GM19467 (cell line): ENCODE measurements around the gene ATP9A.
"Not testable (repeated sequence)": the region's sequence is repeated elsewhere in the genome, so short reads cannot be mapped to it uniquely, and the experiment has no call there.

Experiments
- ATAC-seq: cut with Tn5 transposase; IDR thresholded peaks from one replicate; pipeline ENCODE4 v1.9.1; 2021; ENCODE audit warnings: mild to moderate bottlenecking, moderate library complexity; ENCODE audit not compliant: unreplicated experiment

The ATP9A gene

GRCh38 chr20:51661609-51662178 lies 106.5 kb downstream of the ATP9A start:
- no peak for ATAC-seq

DNA sequence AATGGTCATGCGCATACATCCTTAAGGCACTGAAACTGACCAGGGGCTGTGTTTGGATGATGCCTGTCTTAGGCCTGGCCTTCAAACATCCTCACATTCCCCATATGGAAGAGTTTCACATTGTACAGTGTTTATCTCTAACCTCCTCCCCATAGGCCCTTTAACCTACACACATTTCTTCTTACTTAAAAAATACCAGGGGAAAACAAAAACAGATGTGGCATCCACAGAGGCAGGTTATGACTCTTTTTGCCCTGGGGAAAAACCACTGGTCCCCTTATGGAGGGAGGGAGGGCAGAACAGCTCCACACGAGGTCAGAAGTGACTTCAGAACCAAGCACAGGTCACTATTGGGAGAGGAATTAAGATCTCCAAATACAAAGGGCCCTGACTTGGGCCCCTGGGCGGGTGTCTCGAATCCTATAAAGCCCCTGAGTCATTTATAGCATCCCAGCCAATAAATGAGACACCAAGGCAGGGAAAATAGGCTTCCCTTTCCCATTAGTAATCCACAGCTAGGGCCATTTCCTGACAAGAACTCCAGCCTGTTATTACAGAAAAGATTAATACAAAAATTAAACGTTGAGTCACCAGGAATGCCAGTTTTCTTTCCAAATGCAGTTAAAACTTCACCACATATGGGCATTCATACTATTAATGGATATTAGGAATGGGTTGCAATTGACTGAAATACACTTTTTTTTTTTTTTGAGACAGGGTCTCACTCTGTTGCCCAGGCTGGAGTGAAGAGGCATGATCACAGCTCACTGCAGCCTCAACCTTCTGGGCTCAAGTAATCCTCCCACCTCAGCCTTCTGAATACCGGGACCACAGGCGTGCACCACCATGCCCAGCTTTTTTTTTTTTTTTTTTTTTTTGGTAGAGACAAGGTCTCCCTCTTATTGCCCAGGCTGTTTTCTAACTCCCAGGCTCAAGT lies 107.2 kb downstream of the ATP9A start:
- ATAC-seq = no peak

- no peak for ATAC-seq
Measured at GRCh38 chr20:51659491-51660050, 108.6 kb downstream of the ATP9A start.

DNA sequence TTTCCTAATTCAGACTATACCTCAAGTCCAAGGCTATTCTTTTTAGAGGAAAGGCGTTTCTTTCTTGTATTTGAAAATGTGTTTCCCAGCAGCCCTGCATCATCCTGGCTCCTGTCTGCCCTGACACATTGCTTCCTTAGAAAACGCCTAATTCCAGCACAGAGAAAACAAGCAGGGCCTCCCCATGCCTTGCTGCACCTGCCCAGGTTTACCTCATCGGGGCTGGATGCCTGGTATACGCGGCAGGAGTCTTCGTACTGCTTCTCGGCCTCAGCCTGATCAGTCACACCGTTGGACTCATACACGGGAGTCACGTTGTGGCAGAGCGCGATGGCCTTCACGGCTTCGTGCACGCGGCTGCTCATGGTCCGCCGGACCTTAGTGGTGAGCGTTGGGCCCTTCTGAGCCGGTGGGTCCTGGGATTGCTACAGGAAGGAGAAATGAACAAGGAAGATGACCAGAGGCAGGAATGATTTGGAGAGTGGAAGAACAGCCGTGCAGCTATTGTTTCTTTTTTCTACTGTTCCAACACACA lies 111.4 kb downstream of the ATP9A start:
- ATAC-seq = no peak

- not testable (repeated sequence) for ATAC-seq
Measured at GRCh38 chr20:51656089-51656488, 112.1 kb downstream of the ATP9A start.

DNA sequence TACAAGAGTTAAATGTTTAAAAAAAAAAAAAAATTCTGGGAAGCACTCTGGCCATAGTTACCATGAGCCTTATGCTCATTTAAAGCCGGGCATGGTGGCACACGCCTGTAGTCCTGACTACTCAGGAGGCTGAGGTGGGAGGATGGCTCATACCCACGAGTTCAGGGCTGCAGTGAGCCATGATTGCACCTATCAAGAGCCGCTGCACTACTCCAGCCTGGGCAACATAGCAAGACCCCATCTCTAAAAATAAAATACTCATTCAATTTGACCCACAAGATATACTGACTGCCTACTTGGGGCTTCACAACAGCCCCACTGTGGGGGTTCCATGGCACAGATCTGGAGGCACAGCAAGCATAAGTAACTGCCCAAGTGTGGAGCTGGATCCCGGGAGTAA lies 113.7 kb downstream of the ATP9A start:
- no peak for ATAC-seq

GRCh38 chr20:51654060-51654459 lies 114.1 kb downstream of the ATP9A start:
- ATAC-seq = no peak

GRCh38 chr20:51653226-51653625 lies 115.0 kb downstream of the ATP9A start:
- no peak for ATAC-seq

DNA sequence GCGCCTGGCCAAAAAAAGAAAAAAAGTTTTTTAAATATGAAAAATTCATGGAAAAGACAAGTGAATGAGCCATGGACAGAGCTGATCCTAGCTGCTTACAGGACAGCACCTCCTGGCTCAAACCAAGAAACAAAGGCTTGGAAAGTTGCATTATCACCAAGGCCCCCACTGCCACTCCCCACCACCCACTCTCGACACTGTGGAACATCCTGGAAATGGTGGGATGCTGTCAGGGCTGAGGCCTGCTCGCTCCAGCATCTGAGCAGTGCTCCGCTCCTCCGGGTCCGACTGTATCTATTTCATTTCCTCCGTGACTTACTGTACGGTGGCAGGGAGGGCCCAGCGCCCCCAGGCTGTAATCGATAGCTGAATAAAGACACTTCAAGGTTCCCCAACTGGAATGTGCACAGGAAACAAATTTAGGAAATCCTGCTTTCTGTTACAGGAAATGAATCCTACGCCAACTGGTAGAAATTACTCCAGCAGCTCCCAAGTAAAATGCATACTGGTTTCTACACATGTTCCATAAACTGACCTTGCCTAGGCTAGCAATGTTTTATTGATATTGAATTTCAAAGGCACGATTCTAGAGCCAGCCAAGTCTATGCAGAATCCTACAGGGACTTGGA lies 116.2 kb downstream of the ATP9A start:
- no peak for ATAC-seq

DNA sequence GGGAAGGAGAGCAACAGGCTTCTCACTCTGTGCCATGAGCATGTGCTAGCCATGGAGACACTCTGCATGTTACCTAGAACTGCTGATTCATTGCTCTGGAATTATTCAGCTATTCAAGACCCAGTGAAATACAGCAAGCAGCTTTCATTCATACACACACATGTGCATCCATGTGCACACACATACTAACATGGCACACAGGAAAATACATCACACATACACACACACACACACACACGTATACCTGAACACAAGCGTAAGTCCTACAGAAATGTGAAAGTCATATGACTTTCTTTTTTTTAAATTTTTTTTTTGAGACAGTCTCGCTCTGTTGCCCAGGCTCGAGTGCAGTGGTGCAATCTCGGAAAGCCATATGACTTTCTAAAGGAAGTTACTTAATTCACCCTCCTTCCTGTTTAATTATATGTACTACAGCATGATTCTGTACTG lies 117.5 kb downstream of the ATP9A start:
- no peak for ATAC-seq

DNA sequence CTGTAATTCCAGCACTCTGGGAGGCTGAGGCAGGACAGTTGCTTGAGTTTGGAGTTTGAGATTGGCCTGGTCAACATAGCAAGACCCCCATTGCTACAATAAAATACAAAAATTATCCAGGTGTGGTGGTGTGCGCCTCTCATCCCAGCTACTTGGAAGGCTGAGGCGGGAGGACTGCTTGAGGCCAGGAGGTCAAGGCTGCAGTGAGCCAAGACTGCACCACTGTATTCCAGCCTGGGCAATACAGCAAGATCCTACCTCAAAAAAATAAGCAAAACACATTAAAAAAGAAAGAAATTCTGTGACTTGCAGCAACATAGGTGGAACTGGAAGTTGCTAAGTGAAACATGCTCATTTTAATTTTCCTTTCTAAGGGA lies 119.6 kb downstream of the ATP9A start:
- no peak for ATAC-seq

- ATAC-seq = no peak
Measured at GRCh38 chr20:51647674-51648570, 120.3 kb downstream of the ATP9A start.

GRCh38 chr20:51643810-51644209 lies 124.4 kb downstream of the ATP9A start:
- ATAC-seq = not testable (repeated sequence)

GRCh38 chr20:51643390-51643789 lies 124.8 kb downstream of the ATP9A start:
- no peak for ATAC-seq

GRCh38 chr20:51641866-51642265 lies 126.3 kb downstream of the ATP9A start:
- no peak for ATAC-seq

GRCh38 chr20:51640743-51641142 lies 127.4 kb downstream of the ATP9A start:
- ATAC-seq = no peak

DNA sequence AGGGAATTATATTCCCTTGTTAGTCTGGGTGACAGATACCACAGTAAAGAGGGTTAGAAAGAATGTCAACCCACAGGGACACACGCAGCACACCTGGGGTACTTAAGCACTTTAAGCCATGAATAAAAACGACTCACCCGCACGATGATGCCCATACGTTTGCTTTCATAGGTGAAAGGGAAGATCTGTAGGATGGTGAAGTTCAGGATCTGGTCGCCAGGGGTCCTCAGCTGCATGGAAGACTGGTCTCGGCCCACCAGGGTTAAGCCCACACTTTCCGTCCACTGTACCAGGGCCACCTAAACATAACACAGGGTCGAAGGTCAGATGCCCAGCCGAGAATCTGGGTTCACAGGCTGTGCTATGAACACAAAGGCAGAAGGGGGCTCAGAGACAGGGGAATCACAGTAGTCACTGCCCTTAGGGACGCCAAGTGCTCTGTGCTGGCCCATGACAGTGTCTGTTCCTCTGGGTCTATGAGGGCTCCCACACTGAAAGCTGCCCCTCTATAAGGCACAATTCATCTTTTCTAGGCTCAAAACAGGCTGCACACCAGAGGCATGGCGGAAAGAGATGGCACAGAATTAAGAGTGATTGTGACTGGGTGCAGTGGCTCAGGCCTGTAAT lies 128.9 kb downstream of the ATP9A start:
- no peak for ATAC-seq

- ATAC-seq = no peak
Measured at GRCh38 chr20:51637241-51637640, 130.9 kb downstream of the ATP9A start.

GRCh38 chr20:51636123-51636522 lies 132.1 kb downstream of the ATP9A start:
- ATAC-seq = no peak

GRCh38 chr20:51635680-51636079 lies 132.5 kb downstream of the ATP9A start:
- no peak for ATAC-seq
